ENCODE measurements around the gene FBXL20. TPM values are rescaled to one million over a fixed set of nuclear protein-coding genes. Genes with fewer than 3 reads are reported as not detected.

Gene FBXL20
- total and polyA plus RNA-seq, 2 donors (not counting 3 experiments of a cell fraction or from before 2014, with no cell fraction given), result 4.6 to 18.0 TPM

GRCh38 chr17:39227364-39227919 is 174.0 kb downstream of the FBXL20 start:
- BruUV-seq (replicated peaks), result no TSS peak
- H3K4me3 ChIP-seq (replicated peaks in 1 of 3; ENCODE audit: insufficient read depth in 1 of 3, low read depth in 1 of 3, low read length in 3 of 3), result no peak overlapping the region
- DNase-seq (ENCODE audit: low read depth, low spot score), result no peak
- H3K27ac ChIP-seq (ENCODE audit: insufficient read depth, low read depth, low read length), result no peak overlapping the region
- no peak overlapping the region for H3K9ac ChIP-seq (replicated peaks; ENCODE audit: extremely low read depth, insufficient read depth, low read length)
- no peaks in the 10 kb centered on the region for H3K9me1 ChIP-seq (replicated peaks; ENCODE audit: control insufficient read depth, extremely low read depth, insufficient read depth, low read length)
- H3K4me1 ChIP-seq (ENCODE audit: control insufficient read depth, extremely low read depth, insufficient read depth, low read length), result peaks cover 14% of the 10 kb centered on the region
- no peaks in the 10 kb centered on the region for H3K9me3 ChIP-seq (replicated peaks; ENCODE audit: control insufficient read depth, insufficient read depth, low read length)
- FAIRE-seq, result no peak
- no peaks in the 10 kb centered on the region for H3K79me2 ChIP-seq (ENCODE audit: control insufficient read depth, insufficient read depth, low read length)
- peaks cover 28 to 31% of the 10 kb centered on the region in 2 experiments for H3K27me3 ChIP-seq (ENCODE audit: control insufficient read depth in 2 of 2, insufficient read depth in 2 of 2, low read length in 2 of 2)
- H2AFZ ChIP-seq (ENCODE audit: low read depth, low read length), result no peak overlapping the region
- dilution Hi-C loops (cut with MboI; ENCODE audit: extremely low pct_ligation_motif_present, low sequenced_read_pairs), result no loop called here
- intact Hi-C loops (cut with micrococcal nuclease), result no loop called here
- CTCF ChIA-PET, result interaction anchor here (1.3 to 1.4 kb wide), 2 partner anchors 17 to 20 kb away, joined by 4 to 7 read pairs; no protein-coding TSS in a partner anchor
- TF ChIP-seq POLR2A (IDR thresholded peaks at IDR 0.05; ENCODE audit: low read depth, low read length) (no peak), POLR2AphosphoS5 (IDR thresholded peaks at IDR 0.05; ENCODE audit: insufficient read depth, low read depth, low read length) (no peak), GATA2 (IDR thresholded peaks at IDR 0.05; ENCODE audit: insufficient read depth, insufficient read length, low read depth, low read length) (no peak), JUN (IDR thresholded peaks at IDR 0.05; ENCODE audit: borderline replicate concordance, insufficient read depth, insufficient read length, low read depth) (no peak)
- TF ChIP-seq, protein P1, sequence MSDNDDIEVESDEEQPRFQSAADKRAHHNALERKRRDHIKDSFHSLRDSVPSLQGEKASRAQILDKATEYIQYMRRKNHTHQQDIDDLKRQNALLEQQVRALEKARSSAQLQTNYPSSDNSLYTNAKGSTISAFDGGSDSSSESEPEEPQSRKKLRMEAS (IDR thresholded peaks at IDR 0.05; ENCODE audit: insufficient read depth, insufficient read length), result no peak
- H3K4me2 ChIP-seq (ENCODE audit: insufficient read depth, low read length), result no peak overlapping the region
- no peaks in the 10 kb centered on the region for H4K20me1 ChIP-seq (replicated peaks; ENCODE audit: control insufficient read depth, extremely low read depth, insufficient read depth, low read length)
- H3K36me3 ChIP-seq (ENCODE audit: control insufficient read depth in 2 of 2, extremely low read depth in 1 of 2, insufficient read depth in 2 of 2, low read length in 2 of 2), result no peaks in the 10 kb centered on the region
- POLR2A ChIA-PET, result no interaction called here

DNA sequence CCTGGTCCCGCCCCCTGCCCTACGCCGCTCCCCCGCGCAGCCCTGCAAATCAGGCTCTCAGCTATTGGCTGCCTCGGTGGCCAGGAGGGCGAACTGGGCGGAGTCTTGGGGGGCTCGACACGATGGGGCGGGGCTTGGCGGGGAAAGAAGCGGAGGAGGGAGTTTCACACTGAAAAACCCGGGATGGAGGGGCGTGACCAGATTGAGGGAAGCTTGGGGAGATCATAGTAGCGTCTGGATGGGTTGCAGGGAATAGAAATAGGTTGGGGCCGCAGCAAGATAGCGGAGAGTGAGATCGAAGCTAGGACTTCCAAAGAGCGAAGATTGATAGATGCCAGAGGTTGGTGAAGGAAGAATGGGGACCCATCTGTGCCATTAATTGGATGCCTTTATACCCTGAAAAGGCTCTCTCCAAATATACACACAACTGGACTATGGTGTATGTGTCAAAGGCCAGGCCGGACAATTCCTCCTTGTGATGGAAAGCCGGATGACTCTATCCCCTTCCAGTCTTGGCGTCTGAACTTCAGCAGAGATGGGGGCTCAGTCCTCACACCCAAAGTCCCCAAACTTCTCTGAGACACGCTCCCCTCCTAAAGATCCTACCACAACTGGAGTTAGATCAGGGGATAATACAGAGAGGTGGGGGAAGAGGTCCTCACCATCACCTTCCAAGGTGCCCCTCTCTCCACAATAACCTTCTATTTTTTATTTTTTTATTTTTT is 175.3 kb downstream of the FBXL20 start:
- DNase-seq (ENCODE audit: low read depth, low spot score), result peak; percentile 36
- TF ChIP-seq, protein P1 (IDR thresholded peaks at IDR 0.05; ENCODE audit: insufficient read depth, insufficient read length), result no peak
- no peak for TF ChIP-seq POLR2AphosphoS5 (IDR thresholded peaks at IDR 0.05; ENCODE audit: insufficient read depth, low read depth, low read length)
- no peak for TF ChIP-seq EZH2 (IDR thresholded peaks at IDR 0.05; ENCODE audit: borderline replicate concordance, low read depth, low read length, severe bottlenecking)
- no peak for TF ChIP-seq FOS (IDR thresholded peaks at IDR 0.05; ENCODE audit: borderline replicate concordance, insufficient read depth, low read length)
- TF ChIP-seq POLR2A (IDR thresholded peaks at IDR 0.05; ENCODE audit: low read depth, low read length), result no peak
- no peak for TF ChIP-seq JUN (IDR thresholded peaks at IDR 0.05; ENCODE audit: borderline replicate concordance, insufficient read depth, insufficient read length, low read depth)
- TF ChIP-seq CTCF (IDR thresholded peaks at IDR 0.05; ENCODE audit: extremely low read depth in 1 of 2, insufficient read depth in 1 of 2, low read depth in 1 of 2, low read length in 2 of 2), result no peak
- TF ChIP-seq GATA2 (IDR thresholded peaks at IDR 0.05; ENCODE audit: insufficient read depth, insufficient read length, low read depth, low read length), result no peak
- no peak for TF ChIP-seq MYC (IDR thresholded peaks at IDR 0.05; ENCODE audit: low read depth, low read length)
- no peaks in the 10 kb centered on the region for H3K79me2 ChIP-seq (ENCODE audit: control insufficient read depth, insufficient read depth, low read length)
- no peaks in the 10 kb centered on the region for H4K20me1 ChIP-seq (replicated peaks; ENCODE audit: control insufficient read depth, extremely low read depth, insufficient read depth, low read length)
- H2AFZ ChIP-seq (ENCODE audit: low read depth, low read length), result peak overlapping the region; percentile 42
- no TSS peak for BruUV-seq (replicated peaks)
- intact Hi-C loops (cut with micrococcal nuclease) (loop anchor here (2.0 kb wide), 1 partner anchor 25 kb away; the partner anchor contains the start of gene RPL19), dilution Hi-C loops (cut with MboI; ENCODE audit: extremely low pct_ligation_motif_present, low sequenced_read_pairs) (no loop called here)
- no peaks in the 10 kb centered on the region for H3K9me3 ChIP-seq (replicated peaks; ENCODE audit: control insufficient read depth, insufficient read depth, low read length)
- peak overlapping the region; percentile 55 for H3K4me2 ChIP-seq (ENCODE audit: insufficient read depth, low read length)
- peaks cover 14% of the 10 kb centered on the region for H3K4me1 ChIP-seq (ENCODE audit: control insufficient read depth, extremely low read depth, insufficient read depth, low read length)
- no peak overlapping the region for H3K9ac ChIP-seq (replicated peaks; ENCODE audit: extremely low read depth, insufficient read depth, low read length)
- no peaks in the 10 kb centered on the region for H3K9me1 ChIP-seq (replicated peaks; ENCODE audit: control insufficient read depth, extremely low read depth, insufficient read depth, low read length)
- FAIRE-seq, result peak; percentile 75
- H3K27ac ChIP-seq (ENCODE audit: insufficient read depth, low read depth, low read length), result no peak overlapping the region
- POLR2A ChIA-PET, result no interaction called here
- CTCF ChIA-PET, result interaction anchor here (0.6 to 1.4 kb wide), 8 partner anchors 8 to 61 kb away, joined by 3 to 12 read pairs (median 6); no protein-coding TSS in a partner anchor
- H3K36me3 ChIP-seq (ENCODE audit: control insufficient read depth in 2 of 2, extremely low read depth in 1 of 2, insufficient read depth in 2 of 2, low read length in 2 of 2), result no peaks in the 10 kb centered on the region
- peaks cover 28 to 31% of the 10 kb centered on the region in 2 experiments for H3K27me3 ChIP-seq (ENCODE audit: control insufficient read depth in 2 of 2, insufficient read depth in 2 of 2, low read length in 2 of 2)
- H3K4me3 ChIP-seq (replicated peaks in 1 of 3; ENCODE audit: insufficient read depth in 1 of 3, low read depth in 1 of 3, low read length in 3 of 3), result peak overlapping the region in 2 of 3 experiments; percentile 9 to 26

All from endothelial cell of umbilical vein (primary cell).